Measurements from ENCODE around the gene BFSP1. TPM values are rescaled to one million over a fixed set of nuclear protein-coding genes. Genes with fewer than 3 reads are reported as not detected.
A peak's percentile ranks its signal among the peaks of the same experiment; 100 is the strongest.

Gene BFSP1
- total and polyA plus RNA-seq, 2 experiments from 2014 or later = 2.0 to 2.3 TPM

GRCh38 chr20:17558941-17559304 is 27.7 kb upstream of the BFSP1 start:
- WGBS (ENCODE audit: low lambda C conversion rate, missing lambda C conversion rate) = 87% methylated on average over 1 of the region's 1 CpG
- no peaks in the 10 kb centered on the region for H3K9me2 ChIP-seq (replicated peaks; ENCODE audit: insufficient read depth)
- no peaks in the 10 kb centered on the region for H4K20me1 ChIP-seq (ENCODE audit: insufficient read depth, poor library complexity, severe bottlenecking)
- H2AFZ ChIP-seq = no peak overlapping the region
- DNase-seq (ENCODE audit: low spot score) = no peak
- H3K4me1 ChIP-seq (ENCODE audit: insufficient read depth) = peaks cover 29% of the 10 kb centered on the region
- peak overlapping the region; percentile 98 for H3K27ac ChIP-seq
- TF ChIP-seq, protein P1, sequence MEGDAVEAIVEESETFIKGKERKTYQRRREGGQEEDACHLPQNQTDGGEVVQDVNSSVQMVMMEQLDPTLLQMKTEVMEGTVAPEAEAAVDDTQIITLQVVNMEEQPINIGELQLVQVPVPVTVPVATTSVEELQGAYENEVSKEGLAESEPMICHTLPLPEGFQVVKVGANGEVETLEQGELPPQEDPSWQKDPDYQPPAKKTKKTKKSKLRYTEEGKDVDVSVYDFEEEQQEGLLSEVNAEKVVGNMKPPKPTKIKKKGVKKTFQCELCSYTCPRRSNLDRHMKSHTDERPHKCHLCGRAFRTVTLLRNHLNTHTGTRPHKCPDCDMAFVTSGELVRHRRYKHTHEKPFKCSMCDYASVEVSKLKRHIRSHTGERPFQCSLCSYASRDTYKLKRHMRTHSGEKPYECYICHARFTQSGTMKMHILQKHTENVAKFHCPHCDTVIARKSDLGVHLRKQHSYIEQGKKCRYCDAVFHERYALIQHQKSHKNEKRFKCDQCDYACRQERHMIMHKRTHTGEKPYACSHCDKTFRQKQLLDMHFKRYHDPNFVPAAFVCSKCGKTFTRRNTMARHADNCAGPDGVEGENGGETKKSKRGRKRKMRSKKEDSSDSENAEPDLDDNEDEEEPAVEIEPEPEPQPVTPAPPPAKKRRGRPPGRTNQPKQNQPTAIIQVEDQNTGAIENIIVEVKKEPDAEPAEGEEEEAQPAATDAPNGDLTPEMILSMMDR (IDR thresholded peaks at IDR 0.05; ENCODE audit: poor library complexity) = no peak
- TF ChIP-seq EZH2phosphoT487 (IDR thresholded peaks at IDR 0.05; ENCODE audit: low read depth, severe bottlenecking, unreplicated experiment) (no peak), EZH2 (IDR thresholded peaks at IDR 0.05; ENCODE audit: borderline replicate concordance) (no peak)
- H3K4me2 ChIP-seq = peak overlapping the region; percentile 66
- no peaks in the 10 kb centered on the region for H3K27me3 ChIP-seq
- H3K79me2 ChIP-seq = no peaks in the 10 kb centered on the region
- no peaks in the 10 kb centered on the region for H3K36me3 ChIP-seq (replicated peaks; ENCODE audit: insufficient read depth, low read depth)
- no peak overlapping the region for H3K4me3 ChIP-seq
- no peaks in the 10 kb centered on the region for H3K9me3 ChIP-seq (ENCODE audit: low read depth)

DNA sequence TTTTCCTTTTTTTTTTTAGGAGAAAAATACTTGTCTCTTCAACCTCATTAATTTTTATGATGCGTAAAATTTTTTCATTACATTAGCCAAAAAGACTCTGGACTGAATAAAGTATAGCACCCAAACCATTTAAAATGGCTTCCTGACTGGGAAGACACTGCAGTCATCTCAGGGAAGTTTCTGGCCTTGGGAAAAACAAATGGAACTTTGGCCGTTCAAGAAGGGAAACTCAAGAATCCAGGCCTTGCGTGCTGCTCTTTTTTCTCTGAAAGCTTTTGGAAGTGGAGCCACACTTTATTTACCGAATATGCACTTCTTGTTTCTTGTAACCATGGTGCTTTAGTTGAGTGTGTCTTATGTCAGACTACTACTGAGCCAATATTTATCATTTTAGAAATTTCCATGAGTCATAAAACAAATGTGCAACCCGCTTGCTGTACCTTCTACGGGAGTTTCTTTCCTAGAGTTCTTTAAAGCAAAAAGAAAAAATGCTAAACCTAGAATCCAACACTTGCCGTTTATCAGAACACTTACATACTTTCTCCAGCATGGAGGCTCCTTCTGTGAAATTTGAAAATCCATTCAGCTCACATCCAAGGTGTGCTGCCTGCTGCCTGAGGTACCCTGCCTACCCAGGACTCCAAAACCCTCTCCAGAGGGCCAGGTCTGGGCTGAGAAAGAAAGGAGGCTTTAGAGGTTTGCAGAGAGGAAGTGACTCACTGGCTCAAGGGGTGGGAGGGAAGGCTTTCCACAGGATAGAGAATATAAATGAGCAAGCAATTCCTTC is 27.2 kb upstream of the BFSP1 start:
- 56% methylated on average over 7 of the region's 7 CpGs for WGBS (ENCODE audit: low lambda C conversion rate, missing lambda C conversion rate)
- peak; percentile 73 for DNase-seq (ENCODE audit: low spot score)
- no peaks in the 10 kb centered on the region for H4K20me1 ChIP-seq (ENCODE audit: insufficient read depth, poor library complexity, severe bottlenecking)
- no peaks in the 10 kb centered on the region for H3K9me2 ChIP-seq (replicated peaks; ENCODE audit: insufficient read depth)
- H3K9me3 ChIP-seq (ENCODE audit: low read depth) = no peaks in the 10 kb centered on the region
- peaks cover 29% of the 10 kb centered on the region for H3K4me1 ChIP-seq (ENCODE audit: insufficient read depth)
- H3K4me2 ChIP-seq = peak overlapping the region; percentile 66
- no peak overlapping the region for H3K4me3 ChIP-seq
- no peaks in the 10 kb centered on the region for H3K79me2 ChIP-seq
- H3K27ac ChIP-seq = peak overlapping the region; percentile 98
- H3K27me3 ChIP-seq = no peaks in the 10 kb centered on the region
- H3K36me3 ChIP-seq (replicated peaks; ENCODE audit: insufficient read depth, low read depth) = no peaks in the 10 kb centered on the region
- no peak overlapping the region for H2AFZ ChIP-seq
- TF ChIP-seq EZH2phosphoT487 (IDR thresholded peaks at IDR 0.05; ENCODE audit: low read depth, severe bottlenecking, unreplicated experiment) (no peak), EZH2 (IDR thresholded peaks at IDR 0.05; ENCODE audit: borderline replicate concordance) (no peak)
- TF ChIP-seq, protein P1 (IDR thresholded peaks at IDR 0.05; ENCODE audit: poor library complexity) = no peak

- Histone ChIP-seq H3K9me3 (ENCODE audit: low read depth) (no peaks in the 10 kb centered on the region), H2AFZ (no peak overlapping the region), H3K27me3 (no peaks in the 10 kb centered on the region), H3K4me1 (ENCODE audit: insufficient read depth) (peaks cover 29% of the 10 kb centered on the region), H3K4me3 (no peak overlapping the region), H3K27ac (peak overlapping the region; percentile 98), H4K20me1 (ENCODE audit: insufficient read depth, poor library complexity, severe bottlenecking) (no peaks in the 10 kb centered on the region), H3K4me2 (peak overlapping the region; percentile 66), H3K9me2 (replicated peaks; ENCODE audit: insufficient read depth) (no peaks in the 10 kb centered on the region), H3K36me3 (replicated peaks; ENCODE audit: insufficient read depth, low read depth) (no peaks in the 10 kb centered on the region), H3K79me2 (no peaks in the 10 kb centered on the region)
- TF ChIP-seq EZH2phosphoT487 (IDR thresholded peaks at IDR 0.05; ENCODE audit: low read depth, severe bottlenecking, unreplicated experiment) (no peak), EZH2 (IDR thresholded peaks at IDR 0.05; ENCODE audit: borderline replicate concordance) (no peak)
- TF ChIP-seq, protein P1 (IDR thresholded peaks at IDR 0.05; ENCODE audit: poor library complexity) = no peak
- WGBS (ENCODE audit: low lambda C conversion rate, missing lambda C conversion rate) = 36% methylated on average over 3 of the region's 3 CpGs
- DNase-seq (ENCODE audit: low spot score) = peak; percentile 75
These were observed 26.5 kb upstream of the BFSP1 start for GRCh38 chr20:17557675-17558006.

All from hepatocyte (in vitro differentiated cells).